ENCODE data around the gene ZNRF4.

Gene ZNRF4

GRCh38 chr19:5498830-5499550 is 43.8 kb downstream of the ZNRF4 start:
- DNase-seq (ENCODE audit: low read depth), result no peak
- TF ChIP-seq CTCF (IDR thresholded peaks at IDR 0.05; ENCODE audit: insufficient read depth, low read depth, low read length, missing control alignments), result no peak
- H3K4me3 ChIP-seq (ENCODE audit: low read depth, low read length), result no peak overlapping the region

DNA sequence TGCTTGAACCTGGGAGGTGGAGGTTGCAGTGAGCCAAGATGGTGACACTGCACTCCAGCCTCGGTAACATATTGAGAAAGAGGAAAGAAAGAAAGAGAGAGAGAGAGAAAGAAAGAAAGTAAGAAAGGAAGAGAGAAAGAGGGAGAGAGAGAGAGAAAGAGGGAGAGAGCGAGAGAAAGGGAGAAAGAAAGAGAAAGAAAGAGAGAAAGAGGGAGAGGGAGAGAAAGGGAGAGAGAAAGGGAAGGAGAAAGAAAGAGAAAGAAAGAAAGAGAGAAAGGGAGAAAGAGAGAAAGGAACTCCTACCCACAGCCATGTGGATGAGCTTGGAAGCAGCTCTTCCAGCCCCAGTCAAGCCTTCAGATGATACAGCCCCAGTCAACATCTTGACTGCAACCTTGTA is 46.7 kb downstream of the ZNRF4 start:
- no peak overlapping the region for H3K4me3 ChIP-seq (ENCODE audit: low read depth, low read length)
- DNase-seq (ENCODE audit: low read depth), result no peak
- no peak for TF ChIP-seq CTCF (IDR thresholded peaks at IDR 0.05; ENCODE audit: insufficient read depth, low read depth, low read length, missing control alignments)

DNA sequence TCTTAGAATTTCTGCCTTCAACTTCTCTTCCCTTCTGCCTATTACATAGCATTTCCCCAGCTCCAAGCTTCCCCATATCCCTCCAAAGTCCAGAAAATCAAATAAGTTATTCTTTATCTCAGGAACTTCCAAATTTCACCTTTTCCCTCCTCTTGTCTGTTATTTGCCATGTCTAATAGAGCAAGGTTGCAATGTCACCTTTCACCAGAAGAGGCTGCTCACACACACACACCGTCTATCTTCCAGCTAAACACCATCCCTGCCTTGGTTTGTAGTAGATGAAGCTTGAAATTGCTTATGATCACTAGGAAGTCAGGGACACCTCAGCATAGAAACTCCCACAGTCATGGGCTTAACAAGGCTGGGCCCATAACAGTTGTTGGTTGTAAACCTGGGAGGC is 48.4 kb downstream of the ZNRF4 start:
- no peak for TF ChIP-seq CTCF (IDR thresholded peaks at IDR 0.05; ENCODE audit: insufficient read depth, low read depth, low read length, missing control alignments)
- peak; percentile 7 for DNase-seq (ENCODE audit: low read depth)
- no peak overlapping the region for H3K4me3 ChIP-seq (ENCODE audit: low read depth, low read length)

GRCh38 chr19:5504114-5504513 is 48.9 kb downstream of the ZNRF4 start:
- DNase-seq (ENCODE audit: low read depth), result no peak
- no peak overlapping the region for H3K4me3 ChIP-seq (ENCODE audit: low read depth, low read length)
- no peak for TF ChIP-seq CTCF (IDR thresholded peaks at IDR 0.05; ENCODE audit: insufficient read depth, low read depth, low read length, missing control alignments)
